ENCODE measurements around the gene ESR2.

The ESR2 gene

GRCh38 chr14:64235652-64236640 lies 58.2 kb downstream of the ESR2 start:
- H3K4me3 ChIP-seq (replicated peaks in 1 of 2; ENCODE audit: low read depth in 2 of 2, low read length in 2 of 2), result no peak overlapping the region
- no peak for DNase-seq (ENCODE audit: low read depth in 2 of 2)
- TF ChIP-seq, protein P1, sequence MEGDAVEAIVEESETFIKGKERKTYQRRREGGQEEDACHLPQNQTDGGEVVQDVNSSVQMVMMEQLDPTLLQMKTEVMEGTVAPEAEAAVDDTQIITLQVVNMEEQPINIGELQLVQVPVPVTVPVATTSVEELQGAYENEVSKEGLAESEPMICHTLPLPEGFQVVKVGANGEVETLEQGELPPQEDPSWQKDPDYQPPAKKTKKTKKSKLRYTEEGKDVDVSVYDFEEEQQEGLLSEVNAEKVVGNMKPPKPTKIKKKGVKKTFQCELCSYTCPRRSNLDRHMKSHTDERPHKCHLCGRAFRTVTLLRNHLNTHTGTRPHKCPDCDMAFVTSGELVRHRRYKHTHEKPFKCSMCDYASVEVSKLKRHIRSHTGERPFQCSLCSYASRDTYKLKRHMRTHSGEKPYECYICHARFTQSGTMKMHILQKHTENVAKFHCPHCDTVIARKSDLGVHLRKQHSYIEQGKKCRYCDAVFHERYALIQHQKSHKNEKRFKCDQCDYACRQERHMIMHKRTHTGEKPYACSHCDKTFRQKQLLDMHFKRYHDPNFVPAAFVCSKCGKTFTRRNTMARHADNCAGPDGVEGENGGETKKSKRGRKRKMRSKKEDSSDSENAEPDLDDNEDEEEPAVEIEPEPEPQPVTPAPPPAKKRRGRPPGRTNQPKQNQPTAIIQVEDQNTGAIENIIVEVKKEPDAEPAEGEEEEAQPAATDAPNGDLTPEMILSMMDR (IDR thresholded peaks at IDR 0.05; ENCODE audit: low read depth, low read length), result no peak

DNA sequence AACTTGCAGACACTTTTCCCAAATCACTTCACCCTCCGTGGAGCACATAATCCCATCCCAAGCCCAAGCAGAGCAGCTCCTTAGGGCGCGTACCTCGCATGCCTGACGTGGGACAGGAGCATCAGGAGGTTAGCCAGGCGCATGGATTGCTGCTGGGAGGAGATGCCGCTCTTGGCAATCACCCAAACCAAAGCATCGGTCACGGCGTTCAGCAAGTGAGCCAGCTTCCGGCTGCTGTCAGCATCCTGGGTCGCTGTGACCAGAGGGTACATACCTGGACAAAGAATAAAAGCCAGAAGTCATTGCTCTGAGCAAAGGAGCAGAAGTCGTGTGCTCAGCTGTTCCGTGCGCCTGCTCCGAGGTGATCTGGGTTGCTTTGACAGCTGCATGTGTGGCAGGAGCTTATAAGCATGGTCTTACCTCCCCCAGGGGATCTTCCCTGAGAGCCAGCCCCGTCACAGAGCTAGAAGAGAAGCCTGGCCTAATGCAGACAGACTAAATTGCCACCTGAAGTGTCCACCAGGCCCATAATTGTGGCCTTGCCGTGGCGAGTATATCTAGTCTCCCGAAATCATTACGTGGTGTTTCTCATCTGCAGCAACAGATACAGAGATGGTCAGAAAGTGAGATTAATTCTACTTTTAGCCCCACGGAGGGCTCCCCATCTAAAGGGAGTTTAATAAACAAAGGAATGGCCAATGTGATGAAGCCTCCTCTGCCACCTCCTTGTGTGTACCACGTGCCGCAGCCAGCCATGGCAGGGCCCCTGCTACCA lies 59.1 kb downstream of the ESR2 start:
- H3K4me3 ChIP-seq (replicated peaks in 1 of 2; ENCODE audit: low read depth in 2 of 2, low read length in 2 of 2), result no peak overlapping the region
- peak; percentile 42 to 64 for DNase-seq (ENCODE audit: low read depth in 2 of 2)
- TF ChIP-seq, protein P1 (IDR thresholded peaks at IDR 0.05; ENCODE audit: low read depth, low read length), result no peak

DNA sequence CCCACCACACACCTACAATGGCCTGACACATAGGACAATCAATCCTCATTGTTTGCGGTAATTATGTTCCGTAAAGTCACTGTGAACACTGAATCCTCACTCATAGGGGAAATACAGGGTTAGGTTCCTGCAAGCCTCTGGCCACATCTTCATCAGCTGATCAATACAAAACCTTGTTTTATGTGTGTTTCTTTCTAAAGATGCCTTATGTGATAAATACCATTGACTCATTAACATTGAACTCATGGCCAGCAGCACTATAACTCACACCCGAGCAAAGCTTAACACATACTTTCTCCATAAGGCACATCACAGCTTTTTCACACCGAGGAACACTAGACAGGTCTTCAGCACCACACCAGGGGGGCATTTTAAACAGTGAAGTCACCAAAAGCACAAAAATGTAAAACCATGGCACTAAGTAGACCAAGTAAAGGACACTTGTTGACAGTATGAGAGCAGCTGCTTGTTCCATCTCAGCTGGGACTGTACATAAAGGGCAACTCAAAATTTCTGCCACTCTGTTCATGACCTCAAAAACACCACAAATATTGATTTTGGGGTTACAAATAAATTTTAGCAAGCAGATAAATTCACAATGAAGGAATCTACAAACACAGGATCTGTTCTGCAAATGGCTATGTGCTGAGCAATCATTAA lies 60.5 kb downstream of the ESR2 start:
- no peak for DNase-seq (ENCODE audit: low read depth in 2 of 2)
- TF ChIP-seq, protein P1 (IDR thresholded peaks at IDR 0.05; ENCODE audit: low read depth, low read length), result no peak
- no peak overlapping the region for H3K4me3 ChIP-seq (replicated peaks in 1 of 2; ENCODE audit: low read depth in 2 of 2, low read length in 2 of 2)

- TF ChIP-seq, protein P1 (IDR thresholded peaks at IDR 0.05; ENCODE audit: low read depth, low read length), result no peak
Measured at GRCh38 chr14:64232944-64233343, 61.2 kb downstream of the ESR2 start.

GRCh38 chr14:64232095-64232838 lies 61.9 kb downstream of the ESR2 start:
- no peak overlapping the region for H3K4me3 ChIP-seq (replicated peaks in 1 of 2; ENCODE audit: low read depth in 2 of 2, low read length in 2 of 2)
- TF ChIP-seq, protein P1 (IDR thresholded peaks at IDR 0.05; ENCODE audit: low read depth, low read length), result no peak
- peak; percentile 76 to 95 for DNase-seq (ENCODE audit: low read depth in 2 of 2)

More at GRCh38 chr14:64232944-64233343, 61.2 kb downstream of the ESR2 start:
- no peak for DNase-seq (ENCODE audit: low read depth in 2 of 2)
- no peak overlapping the region for H3K4me3 ChIP-seq (replicated peaks in 1 of 2; ENCODE audit: low read depth in 2 of 2, low read length in 2 of 2)

- no peak for DNase-seq (ENCODE audit: low read depth in 2 of 2)
- TF ChIP-seq, protein P1 (IDR thresholded peaks at IDR 0.05; ENCODE audit: low read depth, low read length), result no peak
- H3K4me3 ChIP-seq (replicated peaks in 1 of 2; ENCODE audit: low read depth in 2 of 2, low read length in 2 of 2), result no peak overlapping the region
Measured at GRCh38 chr14:64229489-64229888, 64.7 kb downstream of the ESR2 start.

All from cardiac fibroblast (primary cell).